ENCODE measurements around the gene CYP3A4. TPM values are rescaled to one million over a fixed set of nuclear protein-coding genes. Genes with fewer than 3 reads are reported as not detected.
A peak's percentile ranks its signal among the peaks of the same experiment; 100 is the strongest.
"Not testable (repeated sequence)": the region's sequence is repeated elsewhere in the genome, so short reads cannot be mapped to it uniquely, and the experiment has no call there.

CYP3A4 gene
- polyA plus RNA-seq, 4 donors: 10.4 to 310 (median 97.5) TPM

DNA sequence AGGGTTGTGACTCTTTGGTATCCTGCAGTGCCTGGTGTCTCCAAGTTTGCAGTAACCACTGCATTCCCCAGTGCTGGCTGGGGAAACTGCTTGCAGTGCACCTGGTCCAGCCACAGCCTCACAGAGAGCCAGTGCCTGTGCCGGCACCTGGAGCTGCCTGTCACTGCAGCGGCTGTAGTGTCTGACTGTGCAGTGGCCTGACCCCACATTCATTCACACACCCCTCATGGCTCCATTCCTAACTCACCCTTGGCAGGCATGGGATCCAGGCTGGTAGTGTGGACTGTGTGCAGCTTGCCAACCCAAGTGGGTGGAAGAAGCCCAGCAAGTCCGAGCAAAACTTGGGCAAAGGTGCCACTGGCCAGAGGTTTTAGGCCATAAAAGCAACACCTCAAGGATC lies 40.1 kb upstream of the CYP3A4 start:
- H3K27me3 ChIP-seq (ENCODE audit: control insufficient read depth in 3 of 3, insufficient read depth in 3 of 3, low read length in 3 of 3): no peaks in the 10 kb centered on the region
- no peak for FAIRE-seq
- WGBS, 3 donors: 88 to 90% (median 89%) methylated on average over 3 of the region's 3 CpGs
- H3K9me3 ChIP-seq (ENCODE audit: control insufficient read depth in 2 of 2, insufficient read depth in 1 of 2, low read depth in 1 of 2, low read length in 1 of 2): no peaks in the 10 kb centered on the region
- H3K4me1 ChIP-seq (ENCODE audit: control insufficient read depth in 3 of 3, insufficient read depth in 2 of 3, low read depth in 1 of 3, low read length in 2 of 3): peaks cover 2 to 65% (median 13%) of the 10 kb centered on the region in 3 donors
- no peak overlapping the region for H3K27ac ChIP-seq (ENCODE audit: low read depth in 1 of 3, low read length in 2 of 3)
- no peak overlapping the region for H3K4me3 ChIP-seq (ENCODE audit: low read depth in 1 of 3, low read length in 3 of 3)
- H3K36me3 ChIP-seq (ENCODE audit: control insufficient read depth in 3 of 3, insufficient read depth in 2 of 3, low read depth in 1 of 3, low read length in 3 of 3): no peaks in the 10 kb centered on the region
- DNase-seq: no peak

DNA sequence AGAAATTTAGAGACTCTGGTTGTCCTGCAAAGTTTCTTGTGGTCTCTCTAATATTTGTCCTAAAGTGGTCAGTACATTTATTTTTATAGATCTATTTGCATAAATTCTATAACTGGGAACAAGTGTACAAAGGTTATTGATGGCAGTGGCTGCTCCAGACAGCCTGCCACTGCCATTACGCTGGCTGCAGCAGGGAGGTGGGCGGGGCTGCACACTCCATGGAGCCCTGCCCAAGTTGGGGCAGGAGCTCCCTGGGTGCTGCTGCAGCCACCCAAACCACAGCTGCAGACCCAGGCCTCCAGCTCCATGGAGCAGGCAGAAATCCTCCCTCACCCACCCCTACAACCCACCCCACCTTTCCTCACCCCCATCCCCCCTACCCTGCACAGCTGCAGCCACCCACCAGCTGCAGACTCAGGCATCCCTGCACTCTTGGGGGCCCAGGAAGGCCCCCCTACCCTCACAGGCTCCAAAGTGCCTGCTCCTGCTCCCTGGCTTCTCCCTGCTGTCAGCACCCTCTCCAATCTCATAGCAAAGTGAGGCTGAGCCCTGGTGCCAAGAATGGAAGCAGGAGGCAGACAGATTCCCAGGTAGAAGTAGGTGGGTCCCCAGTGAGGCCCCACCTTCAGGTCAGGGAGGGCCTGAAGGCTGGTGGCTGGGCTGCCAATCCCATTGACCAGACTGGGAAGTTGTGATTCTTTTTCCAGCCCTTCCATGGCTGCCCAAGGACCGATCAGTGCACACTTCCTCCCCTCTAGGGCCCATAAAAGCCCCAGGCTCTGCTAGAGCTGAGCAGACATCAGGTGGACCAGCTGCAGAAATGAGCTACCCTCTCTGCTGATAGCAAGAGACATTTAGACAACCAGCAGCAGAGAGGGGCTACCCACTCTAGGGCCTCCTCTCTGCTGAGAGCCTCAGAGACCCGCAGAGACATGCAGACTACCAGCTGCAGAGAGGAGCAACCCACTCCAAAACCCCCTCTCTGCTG lies 39.0 kb upstream of the CYP3A4 start:
- Histone ChIP-seq H3K27me3 (ENCODE audit: control insufficient read depth in 3 of 3, insufficient read depth in 3 of 3, low read length in 3 of 3) (no peaks in the 10 kb centered on the region), H3K36me3 (ENCODE audit: control insufficient read depth in 3 of 3, insufficient read depth in 2 of 3, low read depth in 1 of 3, low read length in 3 of 3) (no peaks in the 10 kb centered on the region), H3K4me1 (ENCODE audit: control insufficient read depth in 3 of 3, insufficient read depth in 2 of 3, low read depth in 1 of 3, low read length in 2 of 3) (peaks cover 2 to 58% (median 13%) of the 10 kb centered on the region in 3 donors), H3K4me3 (ENCODE audit: low read depth in 1 of 3, low read length in 3 of 3) (no peak overlapping the region), H3K27ac (ENCODE audit: low read depth in 1 of 3, low read length in 2 of 3) (no peak overlapping the region), H3K9me3 (ENCODE audit: control insufficient read depth in 2 of 2, insufficient read depth in 1 of 2, low read depth in 1 of 2, low read length in 1 of 2) (no peaks in the 10 kb centered on the region)
- no peak for FAIRE-seq
- DNase-seq: peak in 1 of 2 donors; percentile 63
- WGBS, 3 donors: 51 to 69% (median 62%) methylated on average over 4 of the region's 4 CpGs

DNA sequence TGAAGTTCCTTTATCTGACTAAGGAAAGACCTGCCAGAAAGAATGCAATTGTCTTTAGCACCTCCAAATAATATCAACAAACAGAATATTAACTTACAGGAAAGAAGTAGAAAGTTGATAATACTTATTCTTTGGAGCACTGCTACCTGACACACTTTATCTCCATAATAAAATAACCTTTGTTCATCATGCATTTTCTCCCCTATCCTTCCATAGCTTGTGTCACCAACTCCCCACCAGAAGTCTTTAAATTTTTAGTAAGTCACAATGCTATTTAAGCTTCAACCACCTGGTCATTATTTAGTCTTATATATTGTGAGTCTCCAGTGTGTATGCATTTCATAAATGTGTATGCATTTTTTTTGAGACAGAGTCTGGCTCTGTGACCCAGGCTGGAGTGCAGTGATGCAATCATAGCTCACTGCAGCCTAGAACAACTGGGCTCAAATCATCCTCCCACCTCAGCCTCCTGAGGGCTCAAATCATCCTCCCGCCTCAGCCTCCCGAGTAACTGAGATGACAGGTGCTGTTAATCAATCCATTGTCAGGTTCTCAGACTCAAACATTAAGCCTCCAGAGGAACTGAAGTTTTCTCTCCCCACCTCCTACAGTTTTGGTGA lies 36.5 kb upstream of the CYP3A4 start:
- Histone ChIP-seq H3K27ac (ENCODE audit: low read depth in 1 of 3, low read length in 2 of 3) (no peak overlapping the region), H3K27me3 (ENCODE audit: control insufficient read depth in 3 of 3, insufficient read depth in 3 of 3, low read length in 3 of 3) (peaks cover 0 to 2% (median 0%) of the 10 kb centered on the region in 3 donors), H3K4me1 (ENCODE audit: control insufficient read depth in 3 of 3, insufficient read depth in 2 of 3, low read depth in 1 of 3, low read length in 2 of 3) (peaks cover 2 to 33% (median 9%) of the 10 kb centered on the region in 3 donors), H3K4me3 (ENCODE audit: low read depth in 1 of 3, low read length in 3 of 3) (no peak overlapping the region), H3K36me3 (ENCODE audit: control insufficient read depth in 3 of 3, insufficient read depth in 2 of 3, low read depth in 1 of 3, low read length in 3 of 3) (no peaks in the 10 kb centered on the region), H3K9me3 (ENCODE audit: control insufficient read depth in 2 of 2, insufficient read depth in 1 of 2, low read depth in 1 of 2, low read length in 1 of 2) (no peaks in the 10 kb centered on the region)
- FAIRE-seq (no peak), DNase-seq (no peak)
- 87 to 92% (median 89%) methylated on average over 2 of the region's 2 CpGs for WGBS, 3 donors

DNA sequence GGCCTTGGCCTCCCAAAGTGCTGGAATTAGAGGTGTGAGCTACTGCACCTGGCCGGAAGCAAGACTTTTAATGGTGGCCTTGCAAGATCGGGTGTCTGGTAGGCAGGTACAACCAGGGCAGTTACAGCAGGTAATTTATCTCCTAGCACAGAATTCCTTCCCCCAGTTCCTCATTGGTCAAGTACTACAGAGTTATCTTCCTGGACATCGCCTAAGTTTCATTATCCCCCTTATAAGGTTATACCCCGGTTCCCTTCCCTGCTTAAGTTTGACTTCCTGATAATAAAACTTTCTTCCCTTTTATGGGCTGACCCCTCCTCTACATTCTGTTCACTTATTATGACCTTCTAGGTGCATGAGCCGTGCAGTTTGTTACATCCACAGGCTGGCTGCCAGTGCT lies 24.8 kb upstream of the CYP3A4 start:
- Histone ChIP-seq H3K27me3 (ENCODE audit: control insufficient read depth in 3 of 3, insufficient read depth in 3 of 3, low read length in 3 of 3) (peaks cover 0 to 2% (median 0%) of the 10 kb centered on the region in 3 donors), H3K4me3 (ENCODE audit: low read depth in 1 of 3, low read length in 3 of 3) (no peak overlapping the region), H3K4me1 (ENCODE audit: control insufficient read depth in 3 of 3, insufficient read depth in 2 of 3, low read depth in 1 of 3, low read length in 2 of 3) (no peaks in the 10 kb centered on the region), H3K27ac (ENCODE audit: low read depth in 1 of 3, low read length in 2 of 3) (no peak overlapping the region), H3K9me3 (ENCODE audit: control insufficient read depth in 2 of 2, insufficient read depth in 1 of 2, low read depth in 1 of 2, low read length in 1 of 2) (no peaks in the 10 kb centered on the region), H3K36me3 (ENCODE audit: control insufficient read depth in 3 of 3, insufficient read depth in 2 of 3, low read depth in 1 of 3, low read length in 3 of 3) (no peaks in the 10 kb centered on the region)
- DNase-seq (no peak), FAIRE-seq (no peak)
- WGBS, 3 donors: 71 to 76% (median 76%) methylated on average over 5 of the region's 5 CpGs

DNA sequence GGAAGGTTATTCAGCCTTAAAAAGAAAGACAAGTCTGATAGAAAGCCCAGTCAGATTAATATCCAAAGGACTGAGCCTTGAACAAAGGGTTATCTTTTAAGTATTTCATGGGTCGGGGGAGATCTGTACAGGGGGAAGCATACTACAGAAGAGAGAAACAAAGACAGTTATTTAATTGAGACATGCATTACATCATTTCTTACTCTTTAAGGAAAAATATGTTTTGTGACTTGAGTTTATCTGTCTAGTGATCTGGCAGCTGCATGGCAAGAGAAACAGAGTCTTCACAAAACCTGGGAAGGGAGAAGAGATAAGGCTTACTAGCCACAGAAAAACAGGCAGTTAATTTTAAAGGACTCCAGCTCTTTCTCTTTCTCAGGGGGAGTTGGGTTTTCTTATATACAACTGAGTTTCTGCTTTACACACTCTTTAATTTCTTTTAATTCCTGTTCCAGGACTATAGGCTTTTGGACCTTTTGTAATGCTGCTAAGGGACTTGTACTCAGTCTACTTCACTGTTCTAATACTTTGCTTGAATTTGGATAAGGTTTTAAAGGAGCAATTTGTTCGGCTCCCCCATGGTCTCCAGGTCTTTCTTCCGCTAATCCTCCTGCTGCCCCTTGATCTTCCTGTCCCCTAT lies 23.0 kb upstream of the CYP3A4 start:
- FAIRE-seq (no peak), DNase-seq (no peak)
- WGBS, 3 donors: 81 to 88% (median 88%) methylated on average over 3 of the region's 3 CpGs
- peaks cover 0 to 2% (median 0%) of the 10 kb centered on the region in 3 donors for H3K27me3 ChIP-seq (ENCODE audit: control insufficient read depth in 3 of 3, insufficient read depth in 3 of 3, low read length in 3 of 3)
- H3K27ac ChIP-seq (ENCODE audit: low read depth in 1 of 3, low read length in 2 of 3): no peak overlapping the region
- H3K4me3 ChIP-seq (ENCODE audit: low read depth in 1 of 3, low read length in 3 of 3): no peak overlapping the region
- no peaks in the 10 kb centered on the region for H3K36me3 ChIP-seq (ENCODE audit: control insufficient read depth in 3 of 3, insufficient read depth in 2 of 3, low read depth in 1 of 3, low read length in 3 of 3)
- peaks cover 0 to 7% of the 10 kb centered on the region in 2 donors for H3K9me3 ChIP-seq (ENCODE audit: control insufficient read depth in 2 of 2, insufficient read depth in 1 of 2, low read depth in 1 of 2, low read length in 1 of 2)
- H3K4me1 ChIP-seq (ENCODE audit: control insufficient read depth in 3 of 3, insufficient read depth in 2 of 3, low read depth in 1 of 3, low read length in 2 of 3): no peaks in the 10 kb centered on the region

DNA sequence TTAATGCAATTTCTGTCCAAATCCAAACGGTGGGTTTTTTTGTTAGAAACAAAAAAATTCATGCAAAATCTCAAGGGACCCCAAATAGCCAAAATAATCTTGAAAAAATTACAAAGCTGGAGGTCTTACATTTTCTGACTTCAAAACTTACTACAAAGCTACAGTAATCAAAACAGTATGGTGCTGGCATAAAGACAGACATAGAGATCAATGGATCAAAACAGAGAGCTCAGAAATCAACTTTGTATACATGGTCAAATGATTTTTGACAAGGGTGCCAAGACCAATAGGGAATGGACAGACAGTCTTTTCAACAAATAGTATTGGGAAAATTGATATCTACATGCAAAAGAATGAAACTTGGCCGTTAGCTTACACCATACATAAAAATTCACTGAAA lies 21.7 kb upstream of the CYP3A4 start:
- peaks cover 0 to 2% (median 0%) of the 10 kb centered on the region in 3 donors for H3K27me3 ChIP-seq (ENCODE audit: control insufficient read depth in 3 of 3, insufficient read depth in 3 of 3, low read length in 3 of 3)
- H3K36me3 ChIP-seq (ENCODE audit: control insufficient read depth in 3 of 3, insufficient read depth in 2 of 3, low read depth in 1 of 3, low read length in 3 of 3): no peaks in the 10 kb centered on the region
- no peaks in the 10 kb centered on the region for H3K4me1 ChIP-seq (ENCODE audit: control insufficient read depth in 3 of 3, insufficient read depth in 2 of 3, low read depth in 1 of 3, low read length in 2 of 3)
- no peak overlapping the region for H3K4me3 ChIP-seq (ENCODE audit: low read depth in 1 of 3, low read length in 3 of 3)
- H3K9me3 ChIP-seq (ENCODE audit: control insufficient read depth in 2 of 2, insufficient read depth in 1 of 2, low read depth in 1 of 2, low read length in 1 of 2): peaks cover 0 to 7% of the 10 kb centered on the region in 2 donors
- no peak overlapping the region for H3K27ac ChIP-seq (ENCODE audit: low read depth in 1 of 3, low read length in 2 of 3)
- DNase-seq (no peak), FAIRE-seq (no peak)
- WGBS, 3 donors: 86 to 88% (median 87%) methylated on average over 2 of the region's 2 CpGs

DNA sequence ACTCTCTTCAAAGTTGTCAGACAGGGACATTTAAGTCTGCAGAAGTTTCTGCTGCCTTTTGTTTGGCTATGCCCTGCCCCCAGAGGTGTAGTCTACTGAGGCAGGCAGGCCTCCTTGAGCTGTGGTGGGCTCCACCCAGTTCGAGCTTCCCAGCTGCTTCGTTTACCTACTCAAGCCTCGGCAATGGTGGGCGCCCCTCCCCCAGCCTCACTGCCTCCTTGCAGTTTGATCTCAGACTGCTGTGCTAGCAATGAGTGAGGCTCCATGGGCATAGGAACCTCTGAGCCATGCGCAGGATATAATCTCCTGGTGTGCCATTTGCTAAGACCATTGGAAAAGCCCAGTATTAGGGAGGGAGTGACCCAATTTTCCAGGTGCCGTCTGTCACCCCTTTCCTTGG lies 19.1 kb upstream of the CYP3A4 start:
- not testable (repeated sequence) for H3K4me3 ChIP-seq (ENCODE audit: low read depth in 1 of 3, low read length in 3 of 3); H3K27ac ChIP-seq (ENCODE audit: low read depth in 1 of 3, low read length in 2 of 3); H3K9me3 ChIP-seq (ENCODE audit: control insufficient read depth in 2 of 2, insufficient read depth in 1 of 2, low read depth in 1 of 2, low read length in 1 of 2); H3K36me3 ChIP-seq (ENCODE audit: control insufficient read depth in 3 of 3, insufficient read depth in 2 of 3, low read depth in 1 of 3, low read length in 3 of 3); H3K27me3 ChIP-seq (ENCODE audit: control insufficient read depth in 3 of 3, insufficient read depth in 3 of 3, low read length in 3 of 3); FAIRE-seq; DNase-seq; H3K4me1 ChIP-seq (ENCODE audit: control insufficient read depth in 3 of 3, insufficient read depth in 2 of 3, low read depth in 1 of 3, low read length in 2 of 3)
- 86 to 95% (median 86%) methylated on average over 6 of the region's 6 CpGs for WGBS, 3 donors

DNA sequence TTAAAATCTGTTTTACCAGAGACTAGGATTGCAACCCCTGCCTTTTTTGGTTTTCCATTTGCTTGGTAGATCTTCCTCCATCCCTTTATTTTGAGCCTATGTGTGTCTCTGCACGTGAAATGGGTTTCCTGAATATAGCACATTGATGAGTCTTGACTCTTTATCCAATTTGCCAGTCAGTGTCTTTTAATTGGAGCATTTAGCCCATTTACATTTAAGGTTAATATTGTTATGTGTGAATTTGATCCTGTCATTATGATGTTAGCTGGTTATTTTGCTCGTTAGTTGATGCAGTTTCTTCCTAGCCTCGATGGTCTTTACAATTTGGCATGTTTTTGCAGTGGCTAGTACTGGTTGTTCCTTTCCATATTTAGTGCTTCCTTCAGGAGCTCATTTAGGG lies 17.4 kb upstream of the CYP3A4 start:
- not testable (repeated sequence) for FAIRE-seq; H3K27me3 ChIP-seq (ENCODE audit: control insufficient read depth in 3 of 3, insufficient read depth in 3 of 3, low read length in 3 of 3); H3K27ac ChIP-seq (ENCODE audit: low read depth in 1 of 3, low read length in 2 of 3); H3K4me1 ChIP-seq (ENCODE audit: control insufficient read depth in 3 of 3, insufficient read depth in 2 of 3, low read depth in 1 of 3, low read length in 2 of 3); H3K9me3 ChIP-seq (ENCODE audit: control insufficient read depth in 2 of 2, insufficient read depth in 1 of 2, low read depth in 1 of 2, low read length in 1 of 2); H3K36me3 ChIP-seq (ENCODE audit: control insufficient read depth in 3 of 3, insufficient read depth in 2 of 3, low read depth in 1 of 3, low read length in 3 of 3); H3K4me3 ChIP-seq (ENCODE audit: low read depth in 1 of 3, low read length in 3 of 3); DNase-seq
- 84 to 87% (median 87%) methylated on average over 1 to 2 of the region's 3 CpGs for WGBS, 3 donors
